Stimulated activated CD4-positive, alpha-beta T cell treated with anti-CD3 and anti-CD28 coated beads, Interleukin-12 subunit alpha, Interleukin-12 subunit beta, amount 100 ng/mL, for 24 hours (primary cell): Measurements from ENCODE around the gene FAM111A.

Experiments used
- DNase-seq, 2 experiments: peaks; one replicate each; pipeline ENCODE4 v3.0.0-alpha.2; 2020; ENCODE audit warnings: low read depth in 2 of 2

FAM111A gene

GRCh38 chr11:59199546-59200422, 57.1 kb downstream of the FAM111A start:
- DNase-seq: no peak

- no peak for DNase-seq
Measured at GRCh38 chr11:59200423-59200746, 57.7 kb downstream of the FAM111A start.

GRCh38 chr11:59201353-59201752, 58.7 kb downstream of the FAM111A start:
- no peak for DNase-seq
